Upper lobe of left lung (tissue), 6 donors: Measurements from ENCODE around the gene KCTD19. TPM values are rescaled to one million over a fixed set of nuclear protein-coding genes. Genes with fewer than 3 reads are reported as not detected.

Experiments used
- ATAC-seq, 2 donors: fragments of 200-7000 bp; cut with Tn5 transposase; one replicate each; pipeline ENCODE4 v1.9.1; 2022; ENCODE audit warnings: mild to moderate bottlenecking in 2 of 2, moderate library complexity in 2 of 2; ENCODE audit not compliant: low FRiP score in 2 of 2
- DNase-seq, 2 donors: peaks; one replicate each; pipeline ENCODE4 v3.0.0-alpha.2; 2019 to 2020
- H3K27ac ChIP-seq, 4 donors: fragments of 200-600 bp; sonication (generic); one replicate each; pipeline ENCODE4 v1.5.1; 2016 to 2019
- H3K27me3 ChIP-seq, 4 donors: fragments of 200-600 bp; sonication (generic); one replicate each; pipeline ENCODE4 v1.5.1; 2017 to 2019
- H3K36me3 ChIP-seq, 4 donors: fragments of 200-600 bp; sonication (generic); one replicate each; pipeline ENCODE4 v1.5.1; 2016 to 2019
- H3K4me1 ChIP-seq, 4 donors: fragments of 200-600 bp; sonication (generic); one replicate each; pipeline ENCODE4 v1.5.1; 2018 to 2019
- H3K4me3 ChIP-seq, 4 donors: fragments of 200-600 bp; sonication (generic); one replicate each; pipeline ENCODE4 v1.5.1; 2017 to 2019; ENCODE audit warnings: mild to moderate bottlenecking in 2 of 4, moderate library complexity in 1 of 4
- H3K9me3 ChIP-seq, 4 donors: fragments of 200-600 bp; sonication (generic); one replicate each; pipeline ENCODE4 v1.5.1; 2018 to 2019
- EP300 ChIP-seq, 4 donors: sonication (generic); formaldehyde crosslinking; IDR thresholded peaks; one replicate each; pipeline ENCODE4 v1.5.1; 2017; ENCODE audit warnings: antibody characterized with exemption in 4 of 4, control low read depth in 2 of 4
- POLR2A ChIP-seq, 4 donors: fragments of 450-650 bp; IDR thresholded peaks; one replicate each; pipeline ENCODE4 v1.5.1; 2016 to 2017; ENCODE audit warnings: antibody characterized with exemption in 4 of 4, mild to moderate bottlenecking in 2 of 4
- POLR2AphosphoS5 ChIP-seq, 2 donors: sonication (generic); formaldehyde crosslinking; IDR thresholded peaks; one replicate each; pipeline ENCODE4 v1.5.1; 2017; ENCODE audit warnings: antibody characterized with exemption in 2 of 2
- WGBS, 2 donors: methylation state at CpG; one replicate each; pipeline ENCODE4 v1.1.5; 2017 to 2018; 5-methylcytosine and 5-hydroxymethylcytosine counted together
- total RNA-seq, 6 donors: library from RNA; depleted of rRNA in 4 of 6; stranded (reverse); fragments of >200 nt in 4 of 6; gene quantifications; one replicate each; pipeline versions ENCODE4 v1.1.0 to v1.2.1, GENCODE V29; 2016 to 2021
- TF ChIP-seq, protein P1 (sequence below), 6 experiments: fragments of 450-650 bp in 4 of 6; fragments of 200-600 bp in 2 of 6; sonication (generic) in 2 of 6; IDR thresholded peaks; one replicate each; pipeline ENCODE4 v1.5.1; 2016 to 2019; ENCODE audit warnings: antibody characterized with exemption in 6 of 6
- donor health status: DM: no; HTN: no; CAD: no; lungs with moderate emphysema.
- donor health status: DM: no; HTN: yes; CAD: no; lungs with severe emphysema.

Gene KCTD19
- total RNA-seq, 6 donors from 2014 or later: under 0.01 to 0.31 (median 0.17) TPM; not detected in 3

- no peak overlapping the region for H3K4me3 ChIP-seq
- ATAC-seq: peak in 1 of 2 donors; percentile 9
- H3K27me3 ChIP-seq: no peaks in the 10 kb centered on the region
- 71 to 72% methylated on average over 6 to 7 of the region's 7 CpGs for WGBS, 2 donors
- H3K36me3 ChIP-seq: no peaks in the 10 kb centered on the region
- DNase-seq: no peak
- H3K27ac ChIP-seq: no peak overlapping the region
- peaks cover 0 to 10% (median 5%) of the 10 kb centered on the region in 4 donors for H3K4me1 ChIP-seq
- TF ChIP-seq, protein P1, sequence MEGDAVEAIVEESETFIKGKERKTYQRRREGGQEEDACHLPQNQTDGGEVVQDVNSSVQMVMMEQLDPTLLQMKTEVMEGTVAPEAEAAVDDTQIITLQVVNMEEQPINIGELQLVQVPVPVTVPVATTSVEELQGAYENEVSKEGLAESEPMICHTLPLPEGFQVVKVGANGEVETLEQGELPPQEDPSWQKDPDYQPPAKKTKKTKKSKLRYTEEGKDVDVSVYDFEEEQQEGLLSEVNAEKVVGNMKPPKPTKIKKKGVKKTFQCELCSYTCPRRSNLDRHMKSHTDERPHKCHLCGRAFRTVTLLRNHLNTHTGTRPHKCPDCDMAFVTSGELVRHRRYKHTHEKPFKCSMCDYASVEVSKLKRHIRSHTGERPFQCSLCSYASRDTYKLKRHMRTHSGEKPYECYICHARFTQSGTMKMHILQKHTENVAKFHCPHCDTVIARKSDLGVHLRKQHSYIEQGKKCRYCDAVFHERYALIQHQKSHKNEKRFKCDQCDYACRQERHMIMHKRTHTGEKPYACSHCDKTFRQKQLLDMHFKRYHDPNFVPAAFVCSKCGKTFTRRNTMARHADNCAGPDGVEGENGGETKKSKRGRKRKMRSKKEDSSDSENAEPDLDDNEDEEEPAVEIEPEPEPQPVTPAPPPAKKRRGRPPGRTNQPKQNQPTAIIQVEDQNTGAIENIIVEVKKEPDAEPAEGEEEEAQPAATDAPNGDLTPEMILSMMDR (IDR thresholded peaks at IDR 0.05): no peak
- no peak for TF ChIP-seq POLR2A (IDR thresholded peaks at IDR 0.05)
- no peak for TF ChIP-seq POLR2AphosphoS5 (IDR thresholded peaks at IDR 0.05)
- no peak for TF ChIP-seq EP300 (IDR thresholded peaks at IDR 0.05)
- no peaks in the 10 kb centered on the region for H3K9me3 ChIP-seq
Observed at GRCh38 chr16:67302076-67302475, 24.5 kb downstream of the KCTD19 start.

DNA sequence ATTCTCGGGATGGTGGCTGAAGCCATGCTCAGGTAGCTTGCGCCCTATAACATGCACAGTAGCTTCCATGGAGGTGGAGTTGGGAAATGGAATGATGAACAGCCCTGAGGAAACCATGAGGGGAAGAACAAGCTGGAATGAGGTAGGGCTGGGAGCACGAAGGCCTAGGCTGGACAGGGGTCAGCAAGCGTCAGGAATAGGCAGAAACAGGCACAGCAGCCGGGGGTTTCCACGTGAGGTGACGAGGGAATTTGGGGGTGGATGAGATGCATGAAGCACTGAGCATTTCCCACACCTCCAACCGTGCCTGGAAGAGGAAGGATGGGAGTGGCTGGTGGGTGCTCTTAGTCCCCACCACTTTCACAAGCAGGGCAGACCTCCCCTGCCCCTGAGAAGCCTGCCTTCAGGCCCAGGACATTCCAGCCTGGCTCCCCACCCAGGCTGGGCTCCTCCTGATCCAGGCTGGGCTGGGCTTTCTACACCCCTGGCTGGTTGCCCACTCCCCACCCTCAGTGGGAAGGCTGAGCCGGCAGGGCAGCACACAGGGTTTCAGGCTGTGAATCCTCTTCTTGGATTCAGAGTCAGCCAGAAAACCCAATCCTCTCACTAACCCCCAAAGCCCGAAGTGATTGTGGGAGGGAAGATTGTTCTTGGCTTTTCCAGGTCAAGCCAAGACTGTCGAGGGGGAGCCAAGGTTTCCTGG is 25.3 kb downstream of the KCTD19 start:
- Histone ChIP-seq H3K9me3 (no peaks in the 10 kb centered on the region), H3K4me1 (peaks cover 0 to 10% (median 5%) of the 10 kb centered on the region in 4 donors), H3K36me3 (no peaks in the 10 kb centered on the region), H3K27me3 (no peaks in the 10 kb centered on the region), H3K4me3 (no peak overlapping the region), H3K27ac (no peak overlapping the region)
- peak in 1 of 2 donors; percentile 91 for ATAC-seq
- TF ChIP-seq POLR2A (IDR thresholded peaks at IDR 0.05): no peak
- no peak for TF ChIP-seq POLR2AphosphoS5 (IDR thresholded peaks at IDR 0.05)
- TF ChIP-seq, protein P1 (IDR thresholded peaks at IDR 0.05): no peak
- no peak for TF ChIP-seq EP300 (IDR thresholded peaks at IDR 0.05)
- WGBS, 2 donors: 74 to 79% methylated on average over 10 to 11 of the region's 11 CpGs
- peak in 1 of 2 donors; percentile 47 for DNase-seq

DNA sequence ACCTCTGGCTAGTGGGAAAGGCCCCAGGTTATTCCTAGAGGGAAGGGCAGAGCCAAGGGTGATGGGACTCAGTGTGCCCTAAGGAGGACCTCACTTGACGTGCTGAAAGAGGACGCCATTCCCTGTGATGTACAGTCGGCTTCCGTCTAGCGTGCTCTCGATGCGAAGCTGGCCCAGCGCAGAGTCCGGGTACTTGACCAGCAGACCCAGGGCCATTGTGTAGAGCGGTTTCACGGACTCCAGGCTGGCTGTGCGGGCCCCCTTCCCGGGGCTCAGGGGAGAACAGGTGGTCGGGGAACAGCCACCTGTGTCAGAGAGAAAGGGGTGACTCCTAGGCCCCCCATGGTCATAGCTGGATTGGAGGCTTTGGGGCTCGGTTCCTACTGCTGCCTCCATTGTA is 27.3 kb downstream of the KCTD19 start:
- ATAC-seq: no peak
- H3K27me3 ChIP-seq: no peaks in the 10 kb centered on the region
- H3K9me3 ChIP-seq: no peaks in the 10 kb centered on the region
- TF ChIP-seq EP300 (IDR thresholded peaks at IDR 0.05): no peak
- TF ChIP-seq, protein P1 (IDR thresholded peaks at IDR 0.05): no peak
- TF ChIP-seq POLR2A (IDR thresholded peaks at IDR 0.05): no peak
- TF ChIP-seq POLR2AphosphoS5 (IDR thresholded peaks at IDR 0.05): no peak
- no peaks in the 10 kb centered on the region for H3K36me3 ChIP-seq
- H3K27ac ChIP-seq: no peak overlapping the region
- DNase-seq: peak in 1 of 2 donors; percentile 49
- no peak overlapping the region for H3K4me3 ChIP-seq
- 96 to 97% methylated on average over 14 to 15 of the region's 15 CpGs for WGBS, 2 donors
- peaks cover 0 to 10% (median 5%) of the 10 kb centered on the region in 4 donors for H3K4me1 ChIP-seq

DNA sequence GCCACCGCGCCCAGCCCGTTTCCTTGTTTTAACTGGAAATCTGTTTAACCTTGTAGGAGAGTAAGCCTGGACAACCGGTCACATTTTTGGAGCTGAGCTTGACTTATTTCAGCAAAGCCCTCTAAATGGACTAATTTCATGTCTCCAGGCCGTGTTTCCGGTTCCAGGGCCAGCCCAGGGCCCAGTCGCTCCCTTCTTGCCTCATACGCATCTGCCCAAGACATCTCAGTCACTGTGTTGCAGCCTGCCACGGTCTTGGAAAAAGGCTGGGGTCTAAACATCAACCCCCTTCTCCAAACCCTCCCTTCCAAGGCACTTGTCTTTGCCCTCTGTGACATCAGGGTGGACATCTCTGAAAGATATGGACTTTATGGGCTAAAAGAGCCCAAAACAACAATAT is 28.3 kb downstream of the KCTD19 start:
- Histone ChIP-seq H3K36me3 (no peaks in the 10 kb centered on the region), H3K27me3 (no peaks in the 10 kb centered on the region), H3K27ac (no peak overlapping the region), H3K4me3 (no peak overlapping the region), H3K4me1 (peaks cover 0 to 10% (median 5%) of the 10 kb centered on the region in 4 donors), H3K9me3 (no peaks in the 10 kb centered on the region)
- TF ChIP-seq, protein P1 (IDR thresholded peaks at IDR 0.05): no peak
- TF ChIP-seq POLR2A (IDR thresholded peaks at IDR 0.05): no peak
- TF ChIP-seq POLR2AphosphoS5 (IDR thresholded peaks at IDR 0.05): no peak
- TF ChIP-seq EP300 (IDR thresholded peaks at IDR 0.05): no peak
- ATAC-seq: no peak
- WGBS, 2 donors: 92 to 97% methylated on average over 9 of the region's 9 CpGs
- no peak for DNase-seq

GRCh38 chr16:67296420-67296819 is 30.1 kb downstream of the KCTD19 start:
- ATAC-seq: no peak

More at GRCh38 chr16:67296420-67296819, 30.1 kb downstream of the KCTD19 start:
- Histone ChIP-seq H3K36me3 (no peaks in the 10 kb centered on the region), H3K27me3 (no peaks in the 10 kb centered on the region), H3K4me3 (no peak overlapping the region), H3K9me3 (no peaks in the 10 kb centered on the region), H3K4me1 (peaks cover 0 to 5% (median 4%) of the 10 kb centered on the region in 4 donors), H3K27ac (no peak overlapping the region)
- WGBS, 2 donors: 53% methylated on average over 3 of the region's 3 CpGs
- TF ChIP-seq POLR2AphosphoS5 (IDR thresholded peaks at IDR 0.05) (no peak), EP300 (IDR thresholded peaks at IDR 0.05) (no peak), POLR2A (IDR thresholded peaks at IDR 0.05) (no peak)
- TF ChIP-seq, protein P1 (IDR thresholded peaks at IDR 0.05): no peak
- DNase-seq: no peak
